ENCODE results near the gene SPIN2A. TPM values are rescaled to one million over a fixed set of nuclear protein-coding genes. Genes with fewer than 3 reads are reported as not detected.
"Not testable (repeated sequence)": the region's sequence is repeated elsewhere in the genome, so short reads cannot be mapped to it uniquely, and the experiment has no call there.

The SPIN2A gene
- total RNA-seq, 2 donors from 2014 or later, result 0.26 to 0.99 TPM

GRCh38 chrX:57155171-57155570 lies 18.0 kb upstream of the SPIN2A start:
- Histone ChIP-seq H3K27me3 (no peaks in the 10 kb centered on the region), H3K4me3 (no peak overlapping the region), H3K4me1 (no peaks in the 10 kb centered on the region), H3K9me3 (no peaks in the 10 kb centered on the region), H3K27ac (no peak overlapping the region), H3K36me3 (replicated peaks in 1 of 2; ENCODE audit: insufficient read depth in 1 of 2, low read depth in 2 of 2) (no peaks in the 10 kb centered on the region)
- ATAC-seq, result no peak
- intact Hi-C loops (cut with DNase I), result no loop called here
- DNase-seq, result no peak
- TF ChIP-seq CTCF (IDR thresholded peaks at IDR 0.05) (no peak), POLR2A (IDR thresholded peaks at IDR 0.05) (no peak)
- 92 to 100% methylated on average over 2 of the region's 2 CpGs for WGBS, 2 donors

- H3K27me3 ChIP-seq; DNase-seq; H3K4me1 ChIP-seq; ATAC-seq; H3K4me3 ChIP-seq; intact Hi-C loops (cut with DNase I); H3K36me3 ChIP-seq (replicated peaks in 1 of 2; ENCODE audit: insufficient read depth in 1 of 2, low read depth in 2 of 2); H3K9me3 ChIP-seq; H3K27ac ChIP-seq: not testable (repeated sequence)
- 0 to 92% methylated on average over 1 to 7 of the region's 8 CpGs for WGBS, 2 donors
These were observed 15.0 kb upstream of the SPIN2A start for GRCh38 chrX:57152222-57152621.

- no peak overlapping the region for H3K4me3 ChIP-seq
- no peaks in the 10 kb centered on the region for H3K9me3 ChIP-seq
- no peaks in the 10 kb centered on the region for H3K36me3 ChIP-seq (replicated peaks in 1 of 2; ENCODE audit: insufficient read depth in 1 of 2, low read depth in 2 of 2)
- WGBS, 2 donors, result 86 to 95% methylated on average over 4 of the region's 4 CpGs
- H3K27me3 ChIP-seq, result no peaks in the 10 kb centered on the region
- intact Hi-C loops (cut with DNase I), result no loop called here
- TF ChIP-seq CTCF (IDR thresholded peaks at IDR 0.05), result no peak
- TF ChIP-seq POLR2A (IDR thresholded peaks at IDR 0.05), result no peak
- ATAC-seq, result no peak
- H3K4me1 ChIP-seq, result no peaks in the 10 kb centered on the region
- H3K27ac ChIP-seq, result no peak overlapping the region
- no peak for DNase-seq
These were observed 1.5 kb upstream of the SPIN2A start for GRCh38 chrX:57138674-57139073.

- DNase-seq (no peak), ATAC-seq (no peak)
- Histone ChIP-seq H3K27ac (no peak overlapping the region), H3K4me1 (no peaks in the 10 kb centered on the region), H3K27me3 (no peaks in the 10 kb centered on the region), H3K4me3 (no peak overlapping the region), H3K9me3 (no peaks in the 10 kb centered on the region), H3K36me3 (replicated peaks in 1 of 2; ENCODE audit: insufficient read depth in 1 of 2, low read depth in 2 of 2) (no peaks in the 10 kb centered on the region)
- intact Hi-C loops (cut with DNase I), result no loop called here
- WGBS, 2 donors, result 50 to 61% methylated on average over 1 of the region's 1 CpG
- TF ChIP-seq POLR2A (IDR thresholded peaks at IDR 0.05) (no peak), CTCF (IDR thresholded peaks at IDR 0.05) (no peak)
These were observed 304 bp upstream of the SPIN2A start for GRCh38 chrX:57137501-57137900.

GRCh38 chrX:57136589-57136988 lies 608 bp downstream of the SPIN2A start:
- ATAC-seq; intact Hi-C loops (cut with DNase I); H3K27ac ChIP-seq; H3K36me3 ChIP-seq (replicated peaks in 1 of 2; ENCODE audit: insufficient read depth in 1 of 2, low read depth in 2 of 2); H3K4me3 ChIP-seq; DNase-seq; H3K4me1 ChIP-seq; H3K9me3 ChIP-seq; H3K27me3 ChIP-seq: not testable (repeated sequence)
- 40 to 78% methylated on average over 1 of the region's 3 CpGs for WGBS, 2 donors

GRCh38 chrX:57135287-57135686 lies 1.9 kb downstream of the SPIN2A start:
- ATAC-seq, result no peak
- Histone ChIP-seq H3K36me3 (replicated peaks in 1 of 2; ENCODE audit: insufficient read depth in 1 of 2, low read depth in 2 of 2) (no peaks in the 10 kb centered on the region), H3K4me3 (no peak overlapping the region), H3K4me1 (no peaks in the 10 kb centered on the region), H3K27me3 (no peaks in the 10 kb centered on the region), H3K27ac (no peak overlapping the region), H3K9me3 (no peaks in the 10 kb centered on the region)
- DNase-seq, result no peak
- WGBS, 2 donors, result 83 to 97% methylated on average over 3 of the region's 3 CpGs
- no peak for TF ChIP-seq POLR2A (IDR thresholded peaks at IDR 0.05)
- TF ChIP-seq CTCF (IDR thresholded peaks at IDR 0.05), result no peak
- intact Hi-C loops (cut with DNase I), result no loop called here

Measured in body of pancreas (tissue), 4 donors.